Stomach (tissue), 9 donors: Measurements from ENCODE around the gene HMSD. TPM values are rescaled to one million over a fixed set of nuclear protein-coding genes. Genes with fewer than 3 reads are reported as not detected.

Experiments used
- DNase-seq, 2 donors: peaks; one replicate each; pipeline versions ENCODE4 v3.0.0 to v3.0.0-alpha.2; 2013 to 2019
- H3K27ac ChIP-seq, 5 donors: fragments of 200-600 bp in 4 of 5; sonication (generic) in 4 of 5; one replicate each; pipeline ENCODE4 v1.5.1; 2013 to 2019; ENCODE audit warnings: mild to moderate bottlenecking in 1 of 5, moderate library complexity in 1 of 5
- H3K27me3 ChIP-seq, 3 donors: fragments of 200-600 bp; sonication (generic); one replicate each; pipeline ENCODE4 v1.5.1; 2017 to 2019; ENCODE audit warnings: mixed run types in 1 of 3
- H3K36me3 ChIP-seq, 4 donors: fragments of 200-600 bp; sonication (generic); 1 replicate in 3 of 4; 2 replicates in 1 of 4; pipeline ENCODE4 v1.5.1; 2016 to 2019
- H3K4me1 ChIP-seq, 4 donors: fragments of 200-600 bp; sonication (generic); one replicate each; pipeline ENCODE4 v1.5.1; 2016 to 2019
- H3K4me3 ChIP-seq, 4 donors: fragments of 200-600 bp; sonication (generic) in 3 of 4; one replicate each; pipeline ENCODE4 v1.5.1; 2016 to 2019; ENCODE audit warnings: mild to moderate bottlenecking in 1 of 4
- H3K9me3 ChIP-seq, 4 donors: fragments of 200-600 bp; sonication (generic); one replicate each; pipeline ENCODE4 v1.5.1; 2016 to 2019
- CTCF ChIP-seq, 7 experiments: fragments of 450-650 bp in 4 of 7; fragments of 200-600 bp in 3 of 7; sonication (generic) in 3 of 7; IDR thresholded peaks; one replicate each; pipeline ENCODE4 v1.5.1; 2016 to 2019; ENCODE audit warnings: antibody characterized with exemption in 7 of 7, control low read depth in 2 of 7, mild to moderate bottlenecking in 1 of 7
- EP300 ChIP-seq: sonication (generic); formaldehyde crosslinking; IDR thresholded peaks from one replicate; pipeline ENCODE4 v1.6.1; 2017; ENCODE audit warnings: antibody characterized with exemption
- POLR2A ChIP-seq, 4 donors: fragments of 450-650 bp; IDR thresholded peaks; one replicate each; pipeline ENCODE4 v1.6.1; 2016; ENCODE audit warnings: antibody characterized with exemption in 4 of 4, control low read depth in 2 of 4, mild to moderate bottlenecking in 1 of 4, moderate library complexity in 1 of 4
- POLR2AphosphoS5 ChIP-seq, 3 donors: sonication (generic); formaldehyde crosslinking; IDR thresholded peaks; one replicate each; pipeline ENCODE4 v1.6.1; 2016; ENCODE audit warnings: antibody characterized with exemption in 3 of 3
- WGBS, 5 donors: extraction: QIAGEN DNeasy Blood & Tissue Kit in 3 of 5; methylation state at CpG; one replicate each; pipeline versions ENCODE4 v1.1.5 to v1.1.7; 2013 to 2018; 5-methylcytosine and 5-hydroxymethylcytosine counted together
- intact Hi-C: fragments of 100-400 bp; cut with DNase I; formaldehyde crosslinking; loops from one replicate; pipeline ENCODE4 v1.15.1; 2023; ENCODE audit warnings: low total_unique reads
- polyA plus RNA-seq, 3 donors: library from polyadenylated mRNA; stranded (reverse); fragments of 200-250 nt; gene quantifications; one replicate each; pipeline ENCODE4 v1.2.3, GENCODE V29; 2013
- total RNA-seq, 5 donors: library from RNA; depleted of rRNA; stranded (reverse); fragments of >200 nt; gene quantifications; one replicate each; pipeline versions ENCODE4 v1.1.0 to v1.2.3, GENCODE V29; 2014 to 2016
- donor health status: healthy with polysubstance abuse.
- donor health status: Bipolar disorder and iron deficiency.
- donor health status: healthy.

Gene HMSD
- total and polyA plus RNA-seq, 8 donors, result 0.10 to 0.31 (median 0.19) TPM; not detected in 5

GRCh38 chr18:63964908-63965307 lies 15.8 kb downstream of the HMSD start:
- TF ChIP-seq EP300 (no peak), POLR2A (IDR thresholded peaks at IDR 0.05) (no peak), POLR2AphosphoS5 (IDR thresholded peaks at IDR 0.05) (no peak), CTCF (IDR thresholded peaks at IDR 0.05) (no peak)
- DNase-seq, result no peak
- intact Hi-C loops, result no loop called here
- Histone ChIP-seq H3K9me3 (no peaks in the 10 kb centered on the region), H3K27me3 (peaks cover 0 to 14% (median 0%) of the 10 kb centered on the region in 3 donors), H3K36me3 (no peaks in the 10 kb centered on the region), H3K27ac (no peak overlapping the region), H3K4me3 (no peak overlapping the region), H3K4me1 (peaks cover 0 to 18% (median 8%) of the 10 kb centered on the region in 4 donors)

- peaks cover 2 to 20% (median 9%) of the 10 kb centered on the region in 4 donors for H3K4me1 ChIP-seq
- no peak overlapping the region for H3K27ac ChIP-seq
- H3K27me3 ChIP-seq, result peaks cover 0 to 14% (median 0%) of the 10 kb centered on the region in 3 donors
- intact Hi-C loops, result no loop called here
- H3K36me3 ChIP-seq, result no peaks in the 10 kb centered on the region
- H3K9me3 ChIP-seq, result no peaks in the 10 kb centered on the region
- H3K4me3 ChIP-seq, result no peak overlapping the region
- TF ChIP-seq POLR2A (IDR thresholded peaks at IDR 0.05), result no peak
- no peak for TF ChIP-seq POLR2AphosphoS5 (IDR thresholded peaks at IDR 0.05)
- TF ChIP-seq EP300, result no peak
- TF ChIP-seq CTCF (IDR thresholded peaks at IDR 0.05), result no peak
- 83 to 86% (median 84%) methylated on average over 5 of the region's 5 CpGs for WGBS, 5 donors
- no peak for DNase-seq
Measured at GRCh38 chr18:63965716-63966330, 16.7 kb downstream of the HMSD start.

GRCh38 chr18:63969942-63970808 lies 21.1 kb downstream of the HMSD start, which contains the start of gene SERPINB8:
Gene SERPINB8 (plus strand): TSS chr18:63970081. CDS start chr18:63978309, 8,228 bp downstream.
- DNase-seq, result peak; percentile 94 to 98
- no peaks in the 10 kb centered on the region for H3K27me3 ChIP-seq
- 0% methylated on average over 42 to 62 of the region's 62 CpGs for WGBS, 5 donors
- intact Hi-C loops, result no loop called here
- peak in 2 of 4 donors; percentile 83 to 94 for TF ChIP-seq POLR2A (IDR thresholded peaks at IDR 0.05)
- TF ChIP-seq POLR2AphosphoS5 (IDR thresholded peaks at IDR 0.05), result peak; percentile 93 to 97 (median 95)
- TF ChIP-seq EP300, result no peak
- no peaks in the 10 kb centered on the region for H3K36me3 ChIP-seq
- H3K4me3 ChIP-seq, result peak within 1 kb of the TSS; percentile 66 to 77 (median 70)
- H3K4me1 ChIP-seq, result peaks cover 9 to 27% (median 15%) of the 10 kb centered on the region in 4 donors
- peak within 1 kb of the TSS; percentile 95 to 100 (median 96) for H3K27ac ChIP-seq
- no peaks in the 10 kb centered on the region for H3K9me3 ChIP-seq

- Histone ChIP-seq H3K27ac (peak overlapping the region; percentile 95 to 100 (median 96)), H3K4me3 (peak overlapping the region; percentile 66 to 77 (median 70)), H3K27me3 (no peaks in the 10 kb centered on the region), H3K36me3 (no peaks in the 10 kb centered on the region), H3K4me1 (peaks cover 9 to 28% (median 15%) of the 10 kb centered on the region in 4 donors), H3K9me3 (no peaks in the 10 kb centered on the region)
- DNase-seq, result peak in 1 of 2 donors; percentile 81
- WGBS, 5 donors, result 16 to 29% (median 20%) methylated on average over 18 of the region's 18 CpGs
- TF ChIP-seq POLR2AphosphoS5 (IDR thresholded peaks at IDR 0.05), result no peak
- no peak for TF ChIP-seq EP300
- no peak for TF ChIP-seq POLR2A (IDR thresholded peaks at IDR 0.05)
- TF ChIP-seq CTCF (IDR thresholded peaks at IDR 0.05), result no peak
- intact Hi-C loops, result no loop called here
Measured at GRCh38 chr18:63970809-63971205, 21.7 kb downstream of the HMSD start.
